ENCODE data around the gene GJD2. TPM values are rescaled to one million over a fixed set of nuclear protein-coding genes. Genes with fewer than 3 reads are reported as not detected.

GJD2 gene
- total RNA-seq, 6 experiments from 2014 or later = not detected

- no peak for DNase-seq
- Mint-ChIP-seq H3K4me1 (ENCODE audit: low read depth) (peaks cover 10% of the 10 kb centered on the region; the same call in 1 of the 2 replicates), H3K27me3 (ENCODE audit: insufficient read depth) (peaks cover 10% of the 10 kb centered on the region), H3K36me3 (ENCODE audit: low read depth) (no peaks in the 10 kb centered on the region), H3K9me3 (no peaks in the 10 kb centered on the region), H3K27ac (no peak overlapping the region), H3K4me3 (no peak overlapping the region)
- TF ChIP-seq CTCF (IDR thresholded peaks at IDR 0.05) = no peak
Measured at GRCh38 chr15:34772312-34772711, 17.5 kb upstream of the GJD2 start.

- no peak overlapping the region for H3K27ac Mint-ChIP-seq
- peaks cover 9% of the 10 kb centered on the region for H3K27me3 Mint-ChIP-seq (ENCODE audit: insufficient read depth)
- no peaks in the 10 kb centered on the region for H3K9me3 Mint-ChIP-seq
- H3K4me3 Mint-ChIP-seq = no peak overlapping the region
- no peaks in the 10 kb centered on the region for H3K36me3 Mint-ChIP-seq (ENCODE audit: low read depth)
- no peak for TF ChIP-seq CTCF (IDR thresholded peaks at IDR 0.05)
- DNase-seq = no peak
- peaks cover 10% of the 10 kb centered on the region; the same call in 1 of the 2 replicates for H3K4me1 Mint-ChIP-seq (ENCODE audit: low read depth)
Measured at GRCh38 chr15:34769711-34770110, 14.9 kb upstream of the GJD2 start.

- no peak for TF ChIP-seq CTCF (IDR thresholded peaks at IDR 0.05)
- no peaks in the 10 kb centered on the region for H3K9me3 Mint-ChIP-seq
- H3K27ac Mint-ChIP-seq = no peak overlapping the region
- H3K4me1 Mint-ChIP-seq (ENCODE audit: low read depth) = peaks cover 10% of the 10 kb centered on the region; the same call in 1 of the 2 replicates
- no peak overlapping the region; the same call in 1 of the 2 replicates for H3K4me3 Mint-ChIP-seq
- H3K27me3 Mint-ChIP-seq (ENCODE audit: insufficient read depth) = peaks cover 5% of the 10 kb centered on the region
- H3K36me3 Mint-ChIP-seq (ENCODE audit: low read depth) = no peaks in the 10 kb centered on the region
- DNase-seq = no peak
Measured at GRCh38 chr15:34768530-34768929, 13.7 kb upstream of the GJD2 start.

GRCh38 chr15:34765741-34766140, 10.9 kb upstream of the GJD2 start:
- peaks cover 8% of the 10 kb centered on the region for H3K27me3 Mint-ChIP-seq (ENCODE audit: insufficient read depth)
- TF ChIP-seq CTCF (IDR thresholded peaks at IDR 0.05) = no peak
- H3K36me3 Mint-ChIP-seq (ENCODE audit: low read depth) = no peaks in the 10 kb centered on the region
- peaks cover 10% of the 10 kb centered on the region; the same call in 1 of the 2 replicates for H3K4me1 Mint-ChIP-seq (ENCODE audit: low read depth)
- H3K9me3 Mint-ChIP-seq = no peaks in the 10 kb centered on the region
- H3K4me3 Mint-ChIP-seq = no peak overlapping the region
- no peak for DNase-seq
- H3K27ac Mint-ChIP-seq = no peak overlapping the region

GRCh38 chr15:34760909-34761308, 6.1 kb upstream of the GJD2 start:
- Mint-ChIP-seq H3K27ac (no peak overlapping the region), H3K9me3 (no peaks in the 10 kb centered on the region), H3K27me3 (ENCODE audit: insufficient read depth) (peaks cover 28% of the 10 kb centered on the region), H3K4me3 (no peak overlapping the region), H3K4me1 (ENCODE audit: low read depth) (no peaks in the 10 kb centered on the region), H3K36me3 (ENCODE audit: low read depth) (no peaks in the 10 kb centered on the region)
- DNase-seq = no peak
- no peak for TF ChIP-seq CTCF (IDR thresholded peaks at IDR 0.05)

GRCh38 chr15:34759992-34760391, 5.2 kb upstream of the GJD2 start:
- no peak for TF ChIP-seq CTCF (IDR thresholded peaks at IDR 0.05)
- no peak for DNase-seq
- Mint-ChIP-seq H3K27ac (no peak overlapping the region), H3K4me3 (no peak overlapping the region), H3K27me3 (ENCODE audit: insufficient read depth) (peaks cover 36% of the 10 kb centered on the region), H3K36me3 (ENCODE audit: low read depth) (no peaks in the 10 kb centered on the region), H3K9me3 (no peaks in the 10 kb centered on the region), H3K4me1 (ENCODE audit: low read depth) (no peaks in the 10 kb centered on the region)

Data from HFFc6 (cell line).